T-helper 1 cell treated with Interleukin-12 subunit alpha and Interleukin-12 subunit beta and Interleukin-4 antibody, amounts not matched to agents 30 μg/mL and 1 μg/mL, for 36 hours (primary cell): ENCODE data around the gene VAV1.
"Not testable (repeated sequence)": the region's sequence is repeated elsewhere in the genome, so short reads cannot be mapped to it uniquely, and the experiment has no call there.

Source experiments
- H3K27ac Mint-ChIP-seq: one replicate; pipeline ENCODE4 v1.8.0; 2021; ENCODE audit warnings: mild to moderate bottlenecking, mixed read lengths
- H3K27me3 Mint-ChIP-seq: one replicate; pipeline ENCODE4 v1.8.0; 2021; ENCODE audit warnings: low read depth, mixed read lengths
- H3K36me3 Mint-ChIP-seq: one replicate; pipeline ENCODE4 v1.8.0; 2021; ENCODE audit warnings: low read depth, mixed read lengths
- H3K4me1 Mint-ChIP-seq: one replicate; pipeline ENCODE4 v1.8.0; 2021; ENCODE audit warnings: low read depth, mixed read lengths
- H3K4me3 Mint-ChIP-seq: one replicate; pipeline ENCODE4 v1.8.0; 2021; ENCODE audit warnings: mild to moderate bottlenecking, moderate library complexity, mixed read lengths
- H3K9me3 Mint-ChIP-seq: one replicate; pipeline ENCODE4 v1.8.0; 2021; ENCODE audit warnings: mixed read lengths

The VAV1 gene

DNA sequence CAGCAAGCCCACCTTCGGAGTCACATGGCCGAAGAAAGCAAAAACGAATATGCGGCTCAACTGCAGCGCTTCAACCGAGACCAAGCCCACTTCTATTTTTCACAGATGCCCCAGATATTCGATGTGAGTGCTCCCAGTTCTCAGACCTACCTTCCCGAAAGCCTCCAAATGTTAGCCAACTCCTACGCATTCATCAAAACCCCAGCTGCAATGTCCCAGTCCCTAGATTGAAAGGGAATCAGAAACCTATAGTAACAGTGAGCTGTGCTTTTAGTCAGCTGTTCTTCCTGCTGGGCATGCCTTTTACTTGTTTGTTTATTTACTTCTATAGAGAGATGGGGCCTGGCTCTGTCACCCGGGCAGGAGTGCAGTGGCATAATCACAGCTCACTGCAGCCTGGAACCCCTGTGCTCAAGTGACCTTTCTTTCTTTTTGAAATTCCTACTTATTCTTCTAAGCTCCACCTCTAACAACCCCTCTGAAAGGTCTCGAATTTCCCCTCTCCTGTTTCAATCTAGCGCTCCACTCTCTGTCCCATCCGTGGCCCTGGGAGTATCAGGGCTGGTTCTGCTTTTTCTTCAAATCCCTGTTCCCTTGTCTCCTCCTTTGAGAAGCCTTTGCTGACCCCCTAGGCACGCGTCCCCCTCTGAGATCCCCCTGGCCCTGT is 28.7 kb upstream of the VAV1 start:
- H3K9me3 Mint-ChIP-seq: no peaks in the 10 kb centered on the region
- H3K4me1 Mint-ChIP-seq: peaks cover 25% of the 10 kb centered on the region
- H3K4me3 Mint-ChIP-seq: no peak overlapping the region
- peaks cover 29% of the 10 kb centered on the region for H3K36me3 Mint-ChIP-seq
- H3K27ac Mint-ChIP-seq: peak overlapping the region; percentile 57
- H3K27me3 Mint-ChIP-seq: no peaks in the 10 kb centered on the region

- H3K4me1 Mint-ChIP-seq: peaks cover 20% of the 10 kb centered on the region
- H3K27ac Mint-ChIP-seq: peak overlapping the region; percentile 57
- H3K36me3 Mint-ChIP-seq: peaks cover 32% of the 10 kb centered on the region
- H3K4me3 Mint-ChIP-seq: no peak overlapping the region
- H3K9me3 Mint-ChIP-seq: no peaks in the 10 kb centered on the region
- H3K27me3 Mint-ChIP-seq: no peaks in the 10 kb centered on the region
Measured at GRCh38 chr19:6744381-6745301, 27.9 kb upstream of the VAV1 start.

GRCh38 chr19:6745965-6746364 is 26.5 kb upstream of the VAV1 start:
- Mint-ChIP-seq H3K27ac (no peak overlapping the region), H3K4me3 (no peak overlapping the region), H3K4me1 (peaks cover 19% of the 10 kb centered on the region), H3K36me3 (peaks cover 38% of the 10 kb centered on the region), H3K9me3 (no peaks in the 10 kb centered on the region), H3K27me3 (no peaks in the 10 kb centered on the region)

- H3K4me3 Mint-ChIP-seq, H3K9me3 Mint-ChIP-seq, H3K27me3 Mint-ChIP-seq, H3K27ac Mint-ChIP-seq: not testable (repeated sequence)
- Mint-ChIP-seq H3K36me3 (peaks cover 44% of the 10 kb centered on the region), H3K4me1 (peaks cover 16% of the 10 kb centered on the region)
Measured at GRCh38 chr19:6748543-6748942, 24.0 kb upstream of the VAV1 start.

DNA sequence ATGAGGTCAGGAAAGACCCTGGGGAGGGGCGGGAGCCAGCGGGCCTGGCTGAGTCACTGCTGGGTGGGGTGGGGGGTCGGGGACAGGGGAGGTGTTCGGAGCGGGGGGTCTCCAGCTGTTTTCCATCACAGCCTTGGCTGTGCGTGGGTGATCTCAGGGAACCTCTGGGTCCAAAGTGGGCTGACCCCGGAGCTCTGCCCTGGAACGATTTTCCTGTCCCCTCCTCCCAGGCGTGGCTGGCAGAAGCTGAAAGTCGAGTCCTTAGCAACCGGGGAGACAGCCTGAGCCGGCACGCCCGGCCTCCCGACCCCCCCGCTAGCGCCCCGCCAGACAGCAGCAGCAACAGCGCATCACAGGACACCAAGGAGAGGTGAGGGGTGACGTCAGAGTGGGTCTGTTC is 22.4 kb upstream of the VAV1 start:
- Mint-ChIP-seq H3K9me3 (no peaks in the 10 kb centered on the region), H3K4me3 (no peak overlapping the region), H3K27ac (no peak overlapping the region), H3K4me1 (peaks cover 13% of the 10 kb centered on the region), H3K27me3 (no peaks in the 10 kb centered on the region), H3K36me3 (peaks cover 43% of the 10 kb centered on the region)

GRCh38 chr19:6751189-6751588 is 21.3 kb upstream of the VAV1 start:
- Mint-ChIP-seq H3K36me3 (peaks cover 37% of the 10 kb centered on the region), H3K4me3 (no peak overlapping the region), H3K27ac (no peak overlapping the region), H3K4me1 (peaks cover 13% of the 10 kb centered on the region), H3K27me3 (no peaks in the 10 kb centered on the region), H3K9me3 (no peaks in the 10 kb centered on the region)

DNA sequence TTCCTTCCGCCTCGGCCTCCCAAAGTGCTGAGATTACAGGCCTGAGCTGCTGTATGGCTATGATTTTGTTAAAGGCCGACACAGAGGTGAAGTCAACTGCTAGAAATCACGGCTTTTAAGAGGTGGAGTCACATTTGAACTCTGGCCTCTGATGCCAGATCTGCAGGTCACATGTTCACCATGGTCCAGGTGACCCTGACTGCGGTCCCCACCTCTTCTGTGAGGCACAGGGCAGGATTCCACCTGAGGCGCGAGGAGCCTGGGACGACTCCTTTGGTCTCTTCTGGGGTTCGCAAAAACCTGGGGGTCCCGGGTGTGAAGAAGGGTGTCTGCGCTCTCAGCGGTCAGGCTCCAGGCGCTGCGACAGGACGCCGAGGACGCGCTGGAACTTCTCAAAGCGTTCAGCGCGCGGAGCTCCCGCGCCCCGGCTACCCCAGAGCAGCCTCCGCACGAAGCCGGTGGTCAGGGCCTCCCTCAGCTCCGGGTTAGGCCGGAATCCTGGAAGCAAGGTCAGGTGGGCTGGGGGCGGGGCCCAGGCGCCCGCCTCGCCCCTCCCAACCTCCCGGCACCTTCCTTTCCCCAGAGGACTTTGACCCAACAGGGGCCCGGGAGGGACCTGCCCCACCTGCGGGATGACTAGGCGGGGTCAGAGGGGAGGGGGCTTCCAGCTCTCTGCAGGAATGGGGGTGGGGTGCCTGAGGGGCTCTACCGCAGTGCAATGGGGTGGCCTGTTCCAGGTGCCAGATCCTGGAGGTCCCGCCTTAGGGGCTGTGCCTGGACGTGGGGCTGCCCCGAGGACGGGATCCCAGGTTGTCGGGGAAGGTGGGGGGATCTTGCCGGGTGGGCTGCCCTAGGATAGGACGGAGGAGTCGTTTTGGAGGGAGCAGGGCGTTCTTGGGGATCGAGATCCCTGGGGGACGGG is 20.0 kb upstream of the VAV1 start:
- Mint-ChIP-seq H3K9me3 (no peaks in the 10 kb centered on the region), H3K4me1 (peaks cover 15% of the 10 kb centered on the region), H3K27ac (no peak overlapping the region), H3K27me3 (no peaks in the 10 kb centered on the region), H3K36me3 (peaks cover 37% of the 10 kb centered on the region), H3K4me3 (no peak overlapping the region)

DNA sequence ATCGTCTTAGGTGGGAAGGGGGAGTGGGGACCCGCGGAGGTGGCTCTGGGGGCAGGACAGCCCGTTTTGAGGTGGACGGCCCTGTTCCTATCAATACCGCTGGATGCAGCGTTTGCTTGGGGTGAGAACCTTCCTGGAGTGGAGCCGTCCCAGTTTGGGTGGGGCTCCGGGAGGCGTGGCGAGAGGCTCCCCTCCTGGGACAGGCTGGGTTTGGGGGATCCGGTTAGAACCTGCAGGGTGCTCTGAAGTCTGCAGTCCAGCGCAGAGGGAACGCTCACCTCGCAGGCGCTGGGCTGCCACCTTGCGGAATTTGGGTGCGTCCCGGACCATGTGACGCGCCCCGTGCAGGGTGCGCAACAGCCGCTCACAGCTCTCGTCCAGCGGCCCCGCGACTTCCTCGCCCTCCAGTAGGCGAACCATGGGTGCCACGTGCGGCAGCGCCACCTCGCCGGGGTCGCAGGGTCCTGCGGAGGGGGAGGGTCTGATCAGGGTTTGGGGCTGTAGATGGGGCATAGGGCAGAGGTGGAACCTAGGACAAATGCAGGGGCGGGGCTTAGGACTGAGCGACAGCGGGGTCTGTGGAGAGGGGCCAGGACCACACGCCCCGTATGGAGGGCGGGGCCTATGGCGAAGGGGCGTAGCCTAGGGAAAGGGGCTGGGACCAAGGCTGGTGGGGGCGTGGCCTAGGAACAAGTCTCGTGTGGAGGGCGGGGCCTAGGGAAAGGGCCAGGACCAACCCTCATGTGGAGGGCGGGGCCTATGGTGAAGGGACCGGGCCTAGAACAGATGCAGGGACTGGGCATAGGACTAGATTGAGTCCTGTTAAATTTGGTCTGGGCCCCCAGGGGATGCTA is 19.1 kb upstream of the VAV1 start:
- Mint-ChIP-seq H3K4me3 (peak overlapping the region; percentile 70), H3K27me3 (no peaks in the 10 kb centered on the region), H3K36me3 (peaks cover 35% of the 10 kb centered on the region), H3K4me1 (peaks cover 17% of the 10 kb centered on the region), H3K9me3 (no peaks in the 10 kb centered on the region), H3K27ac (peak overlapping the region; percentile 84)

DNA sequence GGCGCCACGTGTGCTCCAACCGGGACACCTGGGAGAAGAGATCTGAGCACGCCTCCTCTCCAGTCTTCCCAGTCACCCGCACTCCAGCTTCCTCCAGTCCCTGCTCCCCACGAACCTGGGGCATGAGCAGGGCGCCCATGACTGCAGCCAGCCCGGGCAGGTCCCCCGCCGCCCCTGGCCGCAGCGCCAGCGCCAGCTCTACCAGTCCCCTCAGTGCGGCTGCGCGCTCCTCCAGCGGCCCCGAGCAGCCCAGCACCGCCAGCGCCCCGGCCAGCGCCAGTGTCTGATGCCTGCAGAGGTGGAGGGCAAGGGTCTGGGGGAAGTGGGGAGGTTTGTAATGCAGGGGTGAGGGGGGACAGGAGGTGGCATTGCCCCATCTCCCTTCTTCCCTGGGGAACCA is 18.4 kb upstream of the VAV1 start:
- Mint-ChIP-seq H3K4me1 (peaks cover 19% of the 10 kb centered on the region), H3K36me3 (peaks cover 36% of the 10 kb centered on the region), H3K27me3 (no peaks in the 10 kb centered on the region), H3K4me3 (no peak overlapping the region), H3K27ac (no peak overlapping the region), H3K9me3 (no peaks in the 10 kb centered on the region)

GRCh38 chr19:6754653-6755463 is 17.6 kb upstream of the VAV1 start:
- Mint-ChIP-seq H3K9me3 (no peaks in the 10 kb centered on the region), H3K27ac (no peak overlapping the region), H3K4me3 (no peak overlapping the region), H3K36me3 (peaks cover 34% of the 10 kb centered on the region), H3K27me3 (no peaks in the 10 kb centered on the region), H3K4me1 (peaks cover 18% of the 10 kb centered on the region)

DNA sequence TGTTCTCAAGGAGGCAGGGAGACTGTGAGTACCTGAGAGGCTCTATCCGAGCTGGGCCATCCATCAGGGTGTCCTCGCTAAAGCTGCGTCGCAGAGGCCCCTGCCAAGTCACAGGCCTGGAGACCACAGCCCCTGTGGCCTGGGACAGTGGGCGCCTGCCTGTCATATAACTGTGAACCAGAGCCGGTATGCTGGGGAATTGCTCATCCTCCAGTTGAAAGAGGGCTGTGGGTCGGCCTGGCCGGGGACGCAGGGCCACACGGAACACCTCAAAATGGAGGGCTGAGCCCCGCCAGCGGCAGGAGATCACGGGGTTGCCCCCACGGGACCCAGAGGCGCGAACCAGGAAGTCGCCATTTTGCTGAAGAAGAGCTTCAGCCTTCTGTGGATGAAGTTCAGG is 11.9 kb upstream of the VAV1 start:
- peaks cover 18% of the 10 kb centered on the region for H3K36me3 Mint-ChIP-seq
- H3K27me3 Mint-ChIP-seq: no peaks in the 10 kb centered on the region
- no peak overlapping the region for H3K27ac Mint-ChIP-seq
- H3K4me3 Mint-ChIP-seq: no peak overlapping the region
- H3K9me3 Mint-ChIP-seq: no peaks in the 10 kb centered on the region
- H3K4me1 Mint-ChIP-seq: peaks cover 9% of the 10 kb centered on the region

- H3K9me3 Mint-ChIP-seq: no peaks in the 10 kb centered on the region
- H3K27ac Mint-ChIP-seq: no peak overlapping the region
- peaks cover 20% of the 10 kb centered on the region for H3K36me3 Mint-ChIP-seq
- H3K4me1 Mint-ChIP-seq: peaks cover 14% of the 10 kb centered on the region
- no peak overlapping the region for H3K4me3 Mint-ChIP-seq
- H3K27me3 Mint-ChIP-seq: no peaks in the 10 kb centered on the region
Measured at GRCh38 chr19:6761053-6761676, 11.3 kb upstream of the VAV1 start.
